Stimulated activated memory B cell treated with anti-CD40 and anti-IgM and Interleukin-4, amounts not matched to agents 10 μg/mL and 1 μg/mL and 100 μg/mL, for 72 hours (primary cell): ENCODE measurements around the gene ALG5.

Source experiments
- ATAC-seq: fragments of 150-1000 bp; cut with Tn5 transposase; 2 replicates; pipeline ENCODE4 v1.10.0; 2021
- H3K27ac Mint-ChIP-seq: one replicate; pipeline ENCODE4 v1.8.0; 2022; ENCODE audit warnings: mild to moderate bottlenecking, mixed read lengths
- H3K27me3 Mint-ChIP-seq: one replicate; pipeline ENCODE4 v1.8.0; 2022; ENCODE audit warnings: mixed read lengths
- H3K36me3 Mint-ChIP-seq: one replicate; pipeline ENCODE4 v1.8.0; 2022; ENCODE audit warnings: mixed read lengths
- H3K4me1 Mint-ChIP-seq: one replicate; pipeline ENCODE4 v1.8.0; 2022; ENCODE audit warnings: mixed read lengths
- H3K4me3 Mint-ChIP-seq: one replicate; pipeline ENCODE4 v1.8.0; 2022; ENCODE audit warnings: mild to moderate bottlenecking, moderate library complexity, mixed read lengths
- H3K9me3 Mint-ChIP-seq: one replicate; pipeline ENCODE4 v1.8.0; 2022; ENCODE audit warnings: mixed read lengths

ALG5 gene

DNA sequence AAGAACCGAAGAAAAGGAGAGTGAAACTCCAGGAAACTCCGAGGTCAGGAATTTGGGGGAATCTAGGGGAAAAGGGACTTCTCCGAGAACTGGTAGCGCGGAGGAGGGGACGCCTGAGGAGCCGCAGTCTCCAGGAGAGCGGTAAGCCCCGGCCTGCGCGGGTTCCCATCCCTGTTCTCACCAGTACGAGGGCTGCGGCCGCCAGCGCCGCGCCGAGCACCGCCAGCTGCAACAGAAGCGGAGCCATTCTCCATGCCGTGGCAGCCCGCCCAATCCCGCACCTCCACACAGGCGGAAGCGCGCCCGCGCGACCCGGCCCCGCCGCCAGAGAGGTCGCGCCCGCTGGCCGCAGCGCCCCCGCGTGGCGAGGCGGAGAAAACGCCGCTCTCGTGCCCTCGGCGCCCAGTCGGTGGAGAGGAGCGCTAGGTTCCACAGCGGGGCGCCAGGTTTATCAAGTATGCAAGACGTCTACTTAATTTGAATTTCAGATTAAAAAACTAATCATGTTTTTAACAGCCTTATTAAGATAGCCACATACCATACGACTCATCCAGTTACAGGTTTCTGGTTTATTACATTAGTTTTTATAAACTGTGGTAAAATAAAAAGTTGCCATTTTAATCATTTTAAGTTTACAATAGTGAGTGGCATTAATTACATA, at the start of gene ALG5:
TSS of gene ALG5 (minus strand) at position 287 of the 661 bp plus-strand sequence. CDS start at position 247, 40 bp downstream.
- Mint-ChIP-seq H3K4me1 (peaks cover 26% of the 10 kb centered on the region), H3K4me3 (peak within 1 kb of the TSS; percentile 99), H3K36me3 (peaks cover 14% of the 10 kb centered on the region), H3K27ac (peak within 1 kb of the TSS; percentile 100), H3K9me3 (no peaks in the 10 kb centered on the region), H3K27me3 (no peaks in the 10 kb centered on the region)
- peak; percentile 85 for ATAC-seq

- peaks cover 10% of the 10 kb centered on the region for H3K4me1 Mint-ChIP-seq
- H3K4me3 Mint-ChIP-seq, result no peak overlapping the region
- H3K9me3 Mint-ChIP-seq, result no peaks in the 10 kb centered on the region
Observed at GRCh38 chr13:37047846-37048245, 48.7 kb upstream of the ALG5 start.

DNA sequence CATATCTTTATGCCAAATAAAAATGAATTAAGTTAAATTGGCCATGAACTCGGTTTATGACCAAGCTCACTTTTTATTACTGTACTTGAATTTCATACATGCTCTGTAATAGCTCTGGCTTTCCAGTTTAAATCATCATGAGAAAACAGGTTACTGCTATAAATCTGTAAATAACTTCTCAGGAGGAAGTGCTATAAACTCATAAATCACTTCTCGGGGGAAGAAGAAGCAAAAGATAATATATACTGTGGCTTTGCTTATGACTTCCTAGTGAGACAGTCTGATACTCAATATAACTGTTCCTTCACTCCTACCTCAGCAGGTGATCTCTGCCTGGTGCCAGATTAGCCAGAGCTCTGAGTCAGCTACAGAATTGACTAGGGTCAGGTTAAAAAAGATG, 47.9 kb upstream of the ALG5 start:
- no peaks in the 10 kb centered on the region for H3K9me3 Mint-ChIP-seq
- H3K4me3 Mint-ChIP-seq, result no peak overlapping the region
- peaks cover 19% of the 10 kb centered on the region for H3K36me3 Mint-ChIP-seq
- H3K4me1 Mint-ChIP-seq, result peaks cover 3% of the 10 kb centered on the region
- ATAC-seq, result no peak
- H3K27me3 Mint-ChIP-seq, result no peaks in the 10 kb centered on the region
- H3K27ac Mint-ChIP-seq, result no peak overlapping the region

More at GRCh38 chr13:37047846-37048245, 48.7 kb upstream of the ALG5 start:
- peaks cover 16% of the 10 kb centered on the region for H3K36me3 Mint-ChIP-seq
- H3K27ac Mint-ChIP-seq, result no peak overlapping the region
- ATAC-seq, result no peak
- H3K27me3 Mint-ChIP-seq, result no peaks in the 10 kb centered on the region

DNA sequence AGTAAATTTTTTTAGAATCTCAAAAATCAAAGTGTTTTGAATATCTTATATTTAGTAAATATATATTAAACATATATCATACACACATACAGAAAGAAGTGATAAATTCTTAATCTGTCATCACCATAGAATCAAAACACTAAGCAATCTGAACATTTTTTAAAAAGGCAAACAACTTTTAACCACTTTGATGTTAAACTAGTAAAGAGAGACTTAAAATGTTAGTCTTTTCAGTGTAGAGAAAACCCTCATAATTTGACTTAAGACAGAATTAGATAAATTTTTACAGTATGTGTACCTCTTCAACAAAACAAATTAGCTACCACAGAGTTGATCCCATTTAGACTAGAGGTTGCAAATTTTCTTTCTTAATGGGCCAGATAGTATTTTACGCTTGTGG, 46.9 kb upstream of the ALG5 start:
- Mint-ChIP-seq H3K27me3 (no peaks in the 10 kb centered on the region), H3K4me1 (no peaks in the 10 kb centered on the region), H3K9me3 (no peaks in the 10 kb centered on the region), H3K27ac (no peak overlapping the region), H3K4me3 (no peak overlapping the region), H3K36me3 (peaks cover 24% of the 10 kb centered on the region)
- ATAC-seq, result no peak

DNA sequence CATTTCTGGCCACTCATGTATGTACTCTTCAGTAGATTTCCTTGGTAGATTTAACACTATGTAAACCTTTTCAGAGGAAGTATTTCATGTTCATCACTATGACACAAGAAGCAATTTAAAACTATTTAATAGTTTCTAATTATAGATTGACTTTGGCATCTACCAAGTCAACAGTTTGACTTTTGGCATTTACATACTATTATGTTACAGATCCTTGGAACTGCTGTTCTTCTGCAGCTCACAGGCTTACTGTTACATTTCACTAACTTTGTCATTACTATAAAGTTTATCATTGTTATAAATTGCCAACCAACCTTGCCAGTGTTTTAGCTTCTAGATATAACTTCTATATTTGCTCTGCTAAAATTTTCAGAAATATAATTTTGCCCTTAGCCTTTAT, 41.6 kb upstream of the ALG5 start:
- H3K9me3 Mint-ChIP-seq, result no peaks in the 10 kb centered on the region
- no peak for ATAC-seq
- H3K4me3 Mint-ChIP-seq, result no peak overlapping the region
- H3K27me3 Mint-ChIP-seq, result no peaks in the 10 kb centered on the region
- H3K4me1 Mint-ChIP-seq, result no peaks in the 10 kb centered on the region
- H3K36me3 Mint-ChIP-seq, result peaks cover 35% of the 10 kb centered on the region
- no peak overlapping the region for H3K27ac Mint-ChIP-seq

- peaks cover 40% of the 10 kb centered on the region for H3K36me3 Mint-ChIP-seq
- H3K27ac Mint-ChIP-seq, result no peak overlapping the region
- no peak overlapping the region for H3K4me3 Mint-ChIP-seq
- H3K9me3 Mint-ChIP-seq, result no peaks in the 10 kb centered on the region
- no peaks in the 10 kb centered on the region for H3K27me3 Mint-ChIP-seq
- no peak for ATAC-seq
- H3K4me1 Mint-ChIP-seq, result no peaks in the 10 kb centered on the region
Observed at GRCh38 chr13:37039896-37040295, 40.8 kb upstream of the ALG5 start.

DNA sequence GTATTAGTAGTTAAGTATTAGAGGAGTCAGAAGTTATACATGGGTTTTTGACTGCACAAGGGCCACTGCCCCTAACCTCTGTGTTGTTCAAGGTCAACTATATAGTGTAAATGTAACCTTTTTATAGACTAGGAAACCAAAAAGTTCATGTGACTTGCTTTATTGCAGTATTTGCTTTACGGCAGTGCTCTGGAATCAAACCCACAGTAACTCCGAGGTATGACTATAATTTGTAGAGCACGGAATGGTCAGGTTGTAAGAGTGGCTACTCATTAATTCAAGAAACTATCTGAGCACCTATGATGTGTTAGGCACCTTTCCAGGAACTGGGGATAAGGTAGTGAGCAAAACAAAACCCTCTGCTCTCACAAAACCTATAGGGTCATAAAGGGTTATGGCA, 38.1 kb upstream of the ALG5 start:
- Mint-ChIP-seq H3K9me3 (no peaks in the 10 kb centered on the region), H3K4me3 (no peak overlapping the region), H3K4me1 (no peaks in the 10 kb centered on the region), H3K27me3 (no peaks in the 10 kb centered on the region), H3K27ac (no peak overlapping the region), H3K36me3 (peaks cover 34% of the 10 kb centered on the region)
- ATAC-seq, result no peak

DNA sequence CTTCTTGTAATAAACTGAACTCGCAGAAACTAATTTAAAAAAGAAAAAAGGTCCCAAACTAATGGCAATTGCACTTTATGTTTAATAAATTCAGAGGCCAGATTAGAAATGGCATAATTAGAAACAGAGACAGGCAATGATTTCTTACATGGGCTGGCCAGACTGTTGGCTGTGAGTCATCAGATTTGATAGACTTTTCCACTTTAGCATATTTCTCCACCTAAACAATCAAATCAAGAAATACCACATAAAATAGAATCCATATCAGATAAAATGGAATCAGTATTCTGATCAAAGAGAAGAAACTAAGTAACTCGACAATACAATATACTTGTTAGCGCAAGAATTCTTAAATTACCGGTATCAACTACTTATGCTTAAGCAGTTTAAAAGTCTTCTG, 30.5 kb upstream of the ALG5 start:
- H3K9me3 Mint-ChIP-seq, result no peaks in the 10 kb centered on the region
- H3K4me3 Mint-ChIP-seq, result no peak overlapping the region
- H3K36me3 Mint-ChIP-seq, result peaks cover 24% of the 10 kb centered on the region
- H3K27ac Mint-ChIP-seq, result no peak overlapping the region
- no peaks in the 10 kb centered on the region for H3K4me1 Mint-ChIP-seq
- H3K27me3 Mint-ChIP-seq, result no peaks in the 10 kb centered on the region
- ATAC-seq, result no peak

GRCh38 chr13:37027639-37028038, 28.5 kb upstream of the ALG5 start:
- H3K36me3 Mint-ChIP-seq, result peaks cover 38% of the 10 kb centered on the region
- no peak for ATAC-seq
- H3K4me3 Mint-ChIP-seq, result no peak overlapping the region
- H3K27ac Mint-ChIP-seq, result no peak overlapping the region
- no peaks in the 10 kb centered on the region for H3K4me1 Mint-ChIP-seq
- H3K9me3 Mint-ChIP-seq, result no peaks in the 10 kb centered on the region
- no peaks in the 10 kb centered on the region for H3K27me3 Mint-ChIP-seq

DNA sequence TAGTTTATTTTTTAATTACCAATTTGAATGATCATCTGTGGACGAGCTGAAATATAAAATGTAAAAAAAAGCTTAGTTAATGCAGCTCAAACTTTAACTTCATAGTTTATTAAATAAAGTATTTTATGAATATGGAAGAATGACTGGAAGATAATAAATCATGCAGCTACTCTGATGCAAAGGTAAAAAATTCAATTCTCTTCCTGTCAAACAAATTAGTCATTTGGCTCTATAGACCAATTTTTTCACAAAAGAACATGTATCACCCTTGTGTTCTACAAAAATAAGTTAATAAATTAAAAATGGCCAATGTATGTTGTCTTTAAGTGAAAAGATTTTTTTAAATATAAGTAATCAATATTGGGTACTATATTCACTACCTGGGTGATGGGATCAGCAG, 27.6 kb upstream of the ALG5 start:
- peaks cover 35% of the 10 kb centered on the region for H3K36me3 Mint-ChIP-seq
- no peaks in the 10 kb centered on the region for H3K27me3 Mint-ChIP-seq
- no peak overlapping the region for H3K4me3 Mint-ChIP-seq
- no peaks in the 10 kb centered on the region for H3K4me1 Mint-ChIP-seq
- no peaks in the 10 kb centered on the region for H3K9me3 Mint-ChIP-seq
- no peak overlapping the region for H3K27ac Mint-ChIP-seq
- ATAC-seq, result no peak

- Mint-ChIP-seq H3K9me3 (no peaks in the 10 kb centered on the region), H3K4me1 (no peaks in the 10 kb centered on the region), H3K4me3 (no peak overlapping the region), H3K36me3 (peaks cover 24% of the 10 kb centered on the region), H3K27ac (no peak overlapping the region), H3K27me3 (no peaks in the 10 kb centered on the region)
- ATAC-seq, result no peak
Observed at GRCh38 chr13:37023871-37024270, 24.7 kb upstream of the ALG5 start.

DNA sequence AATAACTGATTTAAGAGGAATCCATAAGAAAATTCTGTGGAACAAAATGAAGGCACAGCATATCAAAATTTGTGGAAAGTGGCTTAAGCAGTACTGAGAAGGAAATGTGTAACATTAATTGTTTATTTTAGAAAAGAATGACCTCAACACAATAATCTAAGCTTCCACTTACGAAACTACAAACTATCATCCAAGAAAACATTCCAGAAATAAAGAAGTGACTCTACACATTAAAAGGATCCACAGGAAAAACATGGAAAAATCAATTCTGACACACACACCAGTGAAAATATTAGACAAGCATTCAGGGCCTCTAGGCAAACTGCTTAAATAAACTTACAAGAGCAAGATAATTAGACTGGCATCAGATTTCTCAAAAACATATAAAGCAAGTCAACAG, 15.5 kb upstream of the ALG5 start:
- no peaks in the 10 kb centered on the region for H3K27me3 Mint-ChIP-seq
- no peak overlapping the region for H3K27ac Mint-ChIP-seq
- no peaks in the 10 kb centered on the region for H3K4me1 Mint-ChIP-seq
- no peak overlapping the region for H3K4me3 Mint-ChIP-seq
- H3K36me3 Mint-ChIP-seq, result peaks cover 40% of the 10 kb centered on the region
- no peak for ATAC-seq
- H3K9me3 Mint-ChIP-seq, result no peaks in the 10 kb centered on the region

DNA sequence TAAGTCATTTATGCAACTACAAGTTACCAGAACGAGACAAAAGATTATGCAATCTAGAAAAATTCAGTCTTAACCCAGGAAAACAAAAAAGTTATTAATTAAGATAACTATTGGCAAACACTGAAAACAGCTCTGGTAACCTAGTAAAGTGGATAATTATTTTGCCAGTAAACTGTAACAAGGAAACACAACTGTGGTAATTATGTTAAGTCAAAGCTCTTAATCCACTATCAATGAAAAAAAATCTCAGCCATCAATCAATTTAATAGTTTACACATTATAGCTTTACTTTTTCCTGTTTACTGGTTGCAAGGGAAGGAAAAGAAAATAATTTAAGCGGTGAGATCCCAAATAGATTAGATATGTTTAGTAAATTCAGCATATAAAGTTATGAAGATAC, 12.6 kb upstream of the ALG5 start:
- peaks cover 42% of the 10 kb centered on the region for H3K36me3 Mint-ChIP-seq
- no peak overlapping the region for H3K27ac Mint-ChIP-seq
- H3K4me1 Mint-ChIP-seq, result no peaks in the 10 kb centered on the region
- no peak for ATAC-seq
- no peaks in the 10 kb centered on the region for H3K9me3 Mint-ChIP-seq
- no peak overlapping the region for H3K4me3 Mint-ChIP-seq
- H3K27me3 Mint-ChIP-seq, result no peaks in the 10 kb centered on the region

DNA sequence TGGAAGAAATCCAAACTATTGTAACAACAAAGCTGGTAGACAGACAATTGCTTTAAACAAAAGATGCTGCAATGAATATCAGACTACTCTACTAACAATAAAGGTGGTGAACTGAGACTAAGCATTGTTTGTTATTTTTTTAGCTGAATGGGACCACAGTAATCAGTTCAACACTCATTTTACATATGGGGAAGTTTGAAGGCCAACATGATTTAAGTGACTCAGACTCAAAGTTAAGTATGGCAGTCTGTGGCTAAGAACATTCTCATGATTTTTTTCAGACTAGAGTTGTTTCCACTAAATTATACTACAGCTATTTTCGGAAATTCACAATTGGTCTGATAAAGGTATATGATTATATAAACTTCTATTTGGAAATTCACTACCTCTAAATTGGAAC, 11.9 kb upstream of the ALG5 start:
- no peak for ATAC-seq
- Mint-ChIP-seq H3K36me3 (peaks cover 42% of the 10 kb centered on the region), H3K27me3 (no peaks in the 10 kb centered on the region), H3K4me1 (no peaks in the 10 kb centered on the region), H3K9me3 (no peaks in the 10 kb centered on the region), H3K4me3 (no peak overlapping the region), H3K27ac (no peak overlapping the region)

DNA sequence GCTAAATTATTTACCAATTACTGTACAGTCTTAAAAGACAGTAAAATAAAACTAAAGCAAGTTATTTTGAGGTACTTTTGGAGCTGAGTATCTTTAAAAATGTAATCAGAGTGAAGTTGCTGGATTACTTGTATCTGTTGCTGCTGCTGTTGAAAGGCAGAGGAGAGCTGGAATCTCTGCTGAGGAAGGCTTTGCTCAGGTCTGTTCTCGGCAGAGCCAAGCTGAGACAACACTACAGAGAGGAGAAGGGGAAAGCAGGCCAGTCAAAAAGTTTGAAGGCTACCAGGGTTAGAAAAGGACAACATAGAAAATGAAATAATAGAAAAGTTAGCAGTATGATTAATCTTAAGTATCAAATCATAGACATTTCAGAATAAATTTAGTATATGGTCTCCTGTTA, 11.3 kb upstream of the ALG5 start:
- Mint-ChIP-seq H3K27ac (no peak overlapping the region), H3K4me3 (no peak overlapping the region), H3K9me3 (no peaks in the 10 kb centered on the region), H3K4me1 (no peaks in the 10 kb centered on the region), H3K36me3 (peaks cover 40% of the 10 kb centered on the region), H3K27me3 (no peaks in the 10 kb centered on the region)
- no peak for ATAC-seq

DNA sequence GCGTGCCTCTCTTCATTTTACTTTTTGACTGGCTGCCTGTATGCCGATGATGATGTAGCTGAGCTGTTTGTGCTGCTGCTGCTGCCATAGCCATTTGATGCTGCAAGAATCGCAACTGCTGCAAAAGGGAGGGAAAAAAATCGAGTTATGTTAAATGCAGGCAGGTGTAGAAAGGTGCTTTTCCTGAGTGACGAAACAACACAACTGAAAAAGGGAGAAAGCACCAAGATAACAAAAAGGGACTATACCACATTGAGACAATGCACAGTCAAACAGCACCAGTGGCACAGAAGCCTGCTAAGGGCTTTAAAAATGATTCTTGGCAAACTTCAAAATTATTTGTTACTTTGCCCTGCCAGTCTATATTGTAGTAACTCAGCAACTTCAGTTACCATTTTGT, 10.6 kb upstream of the ALG5 start:
- no peaks in the 10 kb centered on the region for H3K9me3 Mint-ChIP-seq
- H3K36me3 Mint-ChIP-seq, result peaks cover 40% of the 10 kb centered on the region
- H3K27me3 Mint-ChIP-seq, result no peaks in the 10 kb centered on the region
- H3K27ac Mint-ChIP-seq, result no peak overlapping the region
- H3K4me3 Mint-ChIP-seq, result no peak overlapping the region
- no peaks in the 10 kb centered on the region for H3K4me1 Mint-ChIP-seq
- ATAC-seq, result no peak

- peak overlapping the region; percentile 100 for H3K27ac Mint-ChIP-seq
- peak overlapping the region; percentile 99 for H3K4me3 Mint-ChIP-seq
- no peaks in the 10 kb centered on the region for H3K27me3 Mint-ChIP-seq
- peaks cover 17% of the 10 kb centered on the region for H3K4me1 Mint-ChIP-seq
- no peaks in the 10 kb centered on the region for H3K9me3 Mint-ChIP-seq
- H3K36me3 Mint-ChIP-seq, result peaks cover 15% of the 10 kb centered on the region
- ATAC-seq, result no peak
Observed at GRCh38 chr13:37001921-37002250, 2.7 kb upstream of the ALG5 start.
